IgD-negative memory B cell (primary cell): ENCODE data around the gene BCR. TPM values are rescaled to one million over a fixed set of nuclear protein-coding genes. Genes with fewer than 3 reads are reported as not detected.

Experiments used
- H3K27ac Mint-ChIP-seq, 3 donors: one replicate each; pipeline ENCODE4 v1.8.0; 2020 to 2022; ENCODE audit warnings: mild to moderate bottlenecking in 3 of 3, mixed read lengths in 3 of 3, moderate library complexity in 1 of 3
- H3K27me3 Mint-ChIP-seq: one replicate; pipeline ENCODE4 v1.8.0; 2021; ENCODE audit warnings: mixed read lengths
- H3K36me3 Mint-ChIP-seq: one replicate; pipeline ENCODE4 v1.8.0; 2020; ENCODE audit warnings: mild to moderate bottlenecking, mixed read lengths
- H3K4me1 Mint-ChIP-seq, 3 donors: one replicate each; pipeline ENCODE4 v1.8.0; 2020 to 2022; ENCODE audit warnings: mixed read lengths in 3 of 3, mild to moderate bottlenecking in 1 of 3
- H3K4me3 Mint-ChIP-seq, 4 donors: one replicate each; pipeline ENCODE4 v1.8.0; 2020 to 2022; ENCODE audit warnings: mild to moderate bottlenecking in 4 of 4, mixed read lengths in 4 of 4, moderate library complexity in 3 of 4
- H3K9me3 Mint-ChIP-seq, 3 donors: one replicate each; pipeline ENCODE4 v1.8.0; 2020 to 2021; ENCODE audit warnings: mixed read lengths in 3 of 3, mild to moderate bottlenecking in 1 of 3
- polyA plus RNA-seq: library from polyadenylated mRNA; unstranded; fragments of 300-500 nt; fragmentation: Illumina TruSeq; gene quantifications from one replicate; pipeline ENCODE4 v1.2.3, GENCODE V29; 2021

The BCR gene
- polyA plus RNA-seq, 1 donor from 2014 or later, result 5.9 TPM

DNA sequence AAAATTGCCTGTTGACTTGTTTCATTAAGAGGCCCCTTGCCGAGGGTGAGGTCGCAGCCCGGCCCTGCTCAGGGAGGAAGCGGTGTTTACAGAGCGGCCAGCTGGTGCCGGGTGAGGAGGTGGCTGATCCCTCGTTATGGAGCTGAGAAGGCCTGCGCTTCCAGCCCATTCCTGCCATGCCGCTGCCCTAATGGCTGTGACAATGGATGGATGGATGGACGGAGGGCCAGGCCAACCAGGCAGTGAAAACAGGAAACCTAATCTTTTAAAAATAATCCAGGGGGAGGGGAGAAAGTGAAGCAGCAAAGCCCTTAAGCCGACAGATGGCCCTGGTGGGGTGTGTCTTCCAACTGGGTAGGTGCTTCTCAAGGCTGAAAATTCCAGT, 38.5 kb downstream of the BCR start:
- peaks cover 10% of the 10 kb centered on the region for H3K27me3 Mint-ChIP-seq
- H3K27ac Mint-ChIP-seq, result no peak overlapping the region
- H3K36me3 Mint-ChIP-seq, result peaks cover 4% of the 10 kb centered on the region
- H3K4me1 Mint-ChIP-seq, result peaks cover 32 to 59% (median 51%) of the 10 kb centered on the region in 3 donors
- no peaks in the 10 kb centered on the region for H3K9me3 Mint-ChIP-seq
- peak overlapping the region; percentile 41 to 96 (median 82) for H3K4me3 Mint-ChIP-seq

DNA sequence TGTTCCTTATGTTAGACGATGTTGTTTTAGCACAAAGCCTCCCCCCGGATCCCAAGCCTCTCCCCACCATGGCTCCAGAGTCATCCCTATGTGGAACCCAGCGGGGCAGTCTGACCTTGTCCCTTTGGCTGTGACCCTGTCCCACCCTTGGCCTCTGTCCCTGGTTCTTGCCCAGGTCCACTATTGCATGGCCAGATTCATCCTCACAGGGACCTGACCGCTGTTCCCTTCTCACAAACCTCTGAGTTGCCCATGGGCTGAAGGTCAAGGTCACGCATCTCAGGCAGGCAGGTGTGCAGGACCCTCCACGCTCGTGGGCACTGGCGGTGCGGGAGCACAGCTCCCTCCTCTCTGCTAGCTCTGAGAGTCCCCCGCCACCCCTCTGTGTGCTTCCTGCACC, 39.0 kb downstream of the BCR start:
- no peaks in the 10 kb centered on the region for H3K9me3 Mint-ChIP-seq
- peak overlapping the region in 1 of 3 donors; percentile 15 for H3K27ac Mint-ChIP-seq
- peaks cover 10% of the 10 kb centered on the region for H3K27me3 Mint-ChIP-seq
- peaks cover 32 to 57% (median 48%) of the 10 kb centered on the region in 3 donors for H3K4me1 Mint-ChIP-seq
- H3K4me3 Mint-ChIP-seq, result peak overlapping the region; percentile 59 to 96 (median 82)
- H3K36me3 Mint-ChIP-seq, result peaks cover 2% of the 10 kb centered on the region

DNA sequence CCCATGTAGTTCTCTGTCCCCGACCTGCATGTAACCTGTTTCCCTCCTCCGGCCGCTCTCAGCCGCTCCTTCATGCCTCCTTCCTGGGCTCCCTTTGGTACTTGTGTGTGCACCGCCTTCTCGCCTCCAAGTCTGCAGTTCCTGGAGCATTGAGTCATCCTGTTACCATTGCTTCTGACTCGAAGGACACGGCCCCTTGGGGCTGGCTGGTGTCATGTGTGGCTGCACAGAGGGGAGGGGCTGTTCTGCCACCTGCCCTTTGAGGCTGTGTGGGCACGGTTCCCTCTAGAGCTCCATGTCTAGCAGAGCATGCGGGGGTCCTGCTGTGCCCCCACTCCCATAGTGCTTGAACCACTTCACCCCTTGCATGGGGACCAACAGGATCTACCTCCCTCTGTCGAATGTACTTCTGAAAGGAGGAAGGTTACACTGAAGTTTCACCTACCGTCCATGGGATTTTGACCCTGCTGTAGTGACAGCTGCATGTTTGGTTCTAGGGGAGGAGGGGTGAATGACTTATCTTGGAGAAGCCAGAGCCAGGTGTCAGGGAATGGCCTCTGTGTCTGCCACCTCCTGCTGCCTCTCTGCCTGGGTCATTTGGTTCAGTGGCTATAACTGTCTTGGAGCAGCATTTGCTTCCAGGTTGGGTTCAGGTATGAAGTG, 39.6 kb downstream of the BCR start:
- peak overlapping the region; percentile 15 to 76 (median 67) for H3K27ac Mint-ChIP-seq
- no peaks in the 10 kb centered on the region for H3K9me3 Mint-ChIP-seq
- peaks cover 28 to 57% (median 46%) of the 10 kb centered on the region in 3 donors for H3K4me1 Mint-ChIP-seq
- H3K36me3 Mint-ChIP-seq, result no peaks in the 10 kb centered on the region
- peaks cover 10% of the 10 kb centered on the region for H3K27me3 Mint-ChIP-seq
- H3K4me3 Mint-ChIP-seq, result peak overlapping the region; percentile 59 to 96 (median 82)

DNA sequence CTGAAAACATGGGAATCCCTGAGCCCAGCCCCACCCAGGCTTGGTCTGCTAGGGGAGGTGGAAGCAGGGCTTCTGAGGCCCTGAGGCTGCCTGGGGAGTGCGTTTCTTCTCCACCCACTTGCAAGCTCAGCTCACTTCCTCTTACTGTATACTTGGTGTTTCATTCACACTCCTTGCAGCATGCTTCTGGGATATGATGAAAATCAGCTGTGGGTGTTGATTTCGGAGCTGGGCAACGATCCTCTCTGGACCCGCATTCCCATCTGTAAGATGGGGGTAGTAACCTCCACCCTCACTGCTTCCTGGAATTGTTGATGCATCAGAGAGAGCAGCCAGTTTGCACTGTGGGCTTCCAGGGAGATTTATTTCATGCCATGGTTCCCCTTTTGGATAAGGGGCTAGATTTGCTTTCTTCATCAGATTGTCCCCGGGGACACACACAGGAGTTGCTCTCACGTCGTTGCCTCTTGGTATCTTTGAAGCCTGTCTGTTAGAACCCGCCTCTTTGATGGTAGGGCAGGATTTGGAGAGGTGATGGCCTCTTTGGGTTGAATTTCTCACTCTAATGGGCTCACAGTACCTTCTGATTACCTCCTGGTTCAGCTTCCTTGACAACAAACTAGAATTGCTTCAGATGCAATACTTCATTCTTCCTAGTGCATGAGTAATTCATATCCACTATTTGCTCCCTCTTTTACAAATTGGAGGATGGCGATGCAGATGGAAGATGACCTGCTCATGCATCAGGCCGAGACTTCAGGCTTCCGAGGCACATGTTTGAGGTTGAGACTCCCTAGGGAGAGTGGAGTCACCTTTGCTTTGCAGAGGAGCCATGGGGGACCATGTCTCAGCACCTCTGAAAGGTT, 40.4 kb downstream of the BCR start:
- Mint-ChIP-seq H3K4me3 (peak overlapping the region; percentile 59 to 96 (median 82)), H3K4me1 (peaks cover 27 to 57% (median 44%) of the 10 kb centered on the region in 3 donors), H3K27me3 (peaks cover 10% of the 10 kb centered on the region), H3K36me3 (no peaks in the 10 kb centered on the region), H3K27ac (peak overlapping the region; percentile 15 to 73 (median 67)), H3K9me3 (no peaks in the 10 kb centered on the region)

DNA sequence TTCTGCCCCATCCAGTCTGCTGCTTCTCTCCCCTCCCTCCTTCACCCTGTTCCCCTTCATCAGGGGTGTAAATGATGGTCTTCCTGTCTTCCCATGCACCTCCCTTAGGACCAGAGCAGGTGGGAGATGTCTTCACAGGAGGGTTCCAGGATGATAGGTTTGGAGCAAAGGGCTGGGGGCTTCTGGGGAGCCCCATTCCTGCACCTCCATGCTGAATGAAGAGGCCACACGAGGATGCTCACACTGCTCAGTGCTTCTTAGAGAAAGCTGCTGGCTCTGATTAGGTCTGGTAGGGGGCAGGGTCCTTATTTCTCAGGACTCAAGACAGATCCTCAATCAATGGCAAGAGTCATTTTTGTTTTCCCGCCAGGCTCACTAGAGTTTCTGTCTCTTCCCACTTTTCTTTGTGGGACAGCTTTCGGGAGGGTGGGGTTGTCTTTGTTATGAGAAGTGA, 41.1 kb downstream of the BCR start:
- Mint-ChIP-seq H3K9me3 (no peaks in the 10 kb centered on the region), H3K36me3 (no peaks in the 10 kb centered on the region), H3K4me1 (peaks cover 31 to 53% (median 44%) of the 10 kb centered on the region in 3 donors), H3K27ac (peak overlapping the region in 1 of 3 donors; percentile 15), H3K4me3 (peak overlapping the region in 2 of 4 donors; percentile 52 to 59), H3K27me3 (peaks cover 10% of the 10 kb centered on the region)

DNA sequence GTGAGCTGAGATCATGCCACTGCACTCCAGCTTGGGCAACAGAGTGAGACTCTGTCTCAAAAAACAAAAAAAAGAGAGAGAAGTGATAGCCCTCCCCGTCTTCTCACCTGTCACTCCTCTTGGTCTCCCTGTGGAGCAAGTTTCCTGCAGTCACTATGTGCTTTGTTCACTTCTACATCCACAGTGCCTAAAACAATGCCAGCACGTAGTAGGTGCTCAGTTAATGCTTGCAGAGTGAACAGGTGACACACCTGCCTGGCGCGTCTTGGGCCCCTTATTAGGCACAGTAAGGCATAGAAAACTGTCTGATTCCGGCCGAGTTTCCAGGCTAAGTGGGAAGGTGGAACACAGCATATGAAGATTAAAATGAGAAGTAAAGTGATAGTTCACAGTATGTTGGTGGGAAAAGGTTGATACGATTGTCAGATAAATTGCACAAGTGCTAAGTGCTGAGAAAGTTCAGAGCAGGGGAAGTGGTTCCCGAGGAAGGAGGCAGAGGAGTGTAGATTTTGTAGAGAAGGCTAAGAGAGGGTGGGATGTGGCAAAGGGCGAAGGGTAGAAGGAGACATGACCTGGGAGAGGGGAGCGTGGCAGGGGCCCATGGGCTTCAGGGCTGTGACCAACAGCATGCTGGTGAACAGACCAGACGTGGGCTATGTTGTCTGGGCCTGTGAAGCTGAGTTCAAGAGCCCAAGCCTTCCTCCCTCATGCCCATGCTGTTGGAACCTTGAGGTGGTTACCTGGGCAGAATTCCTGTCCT, 41.9 kb downstream of the BCR start:
- peak overlapping the region in 1 of 3 donors; percentile 71 for H3K27ac Mint-ChIP-seq
- peak overlapping the region in 1 of 4 donors; percentile 87 for H3K4me3 Mint-ChIP-seq
- H3K36me3 Mint-ChIP-seq, result no peaks in the 10 kb centered on the region
- peaks cover 32 to 44% (median 38%) of the 10 kb centered on the region in 3 donors for H3K4me1 Mint-ChIP-seq
- H3K27me3 Mint-ChIP-seq, result peaks cover 10% of the 10 kb centered on the region
- H3K9me3 Mint-ChIP-seq, result peaks cover 0 to under 1% (median 0%) of the 10 kb centered on the region in 3 donors

DNA sequence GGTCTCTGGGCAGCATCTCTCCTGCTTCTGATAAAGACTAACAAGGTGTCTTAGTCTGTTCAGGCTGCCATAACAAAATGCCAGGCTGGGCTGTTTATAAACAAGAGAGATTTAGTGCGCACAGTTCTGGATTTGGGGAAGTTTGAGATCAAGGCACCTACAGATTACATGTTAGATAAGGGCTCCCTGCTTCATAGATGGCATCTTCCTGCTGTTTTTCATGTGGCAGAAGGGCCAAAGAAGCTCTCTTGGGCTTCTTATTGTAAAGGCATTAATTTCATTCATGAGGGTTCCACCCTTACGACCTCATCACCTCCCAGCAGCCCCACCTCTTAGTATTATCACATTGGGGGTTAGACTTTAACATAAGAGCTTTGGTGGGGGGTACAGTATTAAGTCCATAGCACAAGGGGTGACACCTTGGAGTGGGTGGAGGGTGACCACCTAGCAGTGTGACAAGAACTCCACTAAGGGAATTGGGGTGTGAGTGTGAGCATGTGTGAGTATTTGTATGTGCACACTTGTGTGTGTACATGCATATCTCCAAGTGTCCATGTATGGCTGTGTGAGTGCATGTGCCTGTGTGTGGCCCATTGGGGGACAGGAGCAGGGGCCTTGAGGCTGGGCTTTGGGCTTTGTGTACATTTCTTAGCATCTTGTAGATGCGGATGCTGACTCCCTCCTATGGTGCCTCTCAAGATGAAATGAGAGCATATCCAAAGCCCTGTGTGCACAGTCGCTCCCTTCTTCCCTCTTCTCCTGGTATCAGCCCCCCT, 42.7 kb downstream of the BCR start:
- Mint-ChIP-seq H3K4me3 (no peak overlapping the region), H3K27me3 (peaks cover 10% of the 10 kb centered on the region), H3K4me1 (peaks cover 32 to 41% (median 34%) of the 10 kb centered on the region in 3 donors), H3K36me3 (peaks cover 3% of the 10 kb centered on the region), H3K9me3 (peaks cover 0 to 9% (median 2%) of the 10 kb centered on the region in 3 donors), H3K27ac (no peak overlapping the region)

DNA sequence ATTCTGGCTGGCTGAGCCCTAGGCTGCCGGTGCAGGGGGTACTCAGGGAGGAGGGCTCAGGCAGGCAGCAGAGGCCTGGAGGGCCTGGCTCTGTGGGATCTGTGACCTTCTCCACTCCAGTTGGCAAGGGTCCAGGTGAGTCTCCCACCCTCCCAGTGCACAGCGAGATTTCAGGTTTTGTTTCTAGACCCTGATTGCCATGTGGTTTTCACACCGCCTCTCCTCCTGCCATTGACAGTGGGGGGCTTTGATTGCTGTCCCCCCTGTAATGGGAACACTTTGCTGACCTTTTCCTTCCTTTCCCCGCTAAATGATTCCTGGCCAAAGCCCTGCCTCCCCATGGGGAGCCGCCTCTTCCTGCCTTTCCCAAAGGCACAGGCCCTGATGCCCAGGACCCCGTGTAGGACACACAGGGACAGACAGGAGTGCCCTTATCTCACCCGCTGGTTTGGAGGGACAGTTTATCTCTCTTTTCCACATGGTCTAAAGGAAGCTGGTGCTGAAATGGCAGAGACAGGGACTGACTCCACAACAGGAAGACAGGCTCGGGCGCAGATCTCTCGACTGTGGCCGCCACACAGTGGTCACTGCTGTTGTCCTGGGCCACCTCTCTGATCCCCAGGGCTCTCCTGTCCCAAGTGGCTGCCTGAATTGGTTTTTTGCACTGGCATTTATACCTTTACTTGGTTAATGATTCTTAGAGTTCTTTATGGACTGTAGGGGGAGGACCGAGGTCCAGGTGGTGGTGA, 43.4 kb downstream of the BCR start:
- Mint-ChIP-seq H3K27me3 (peaks cover 10% of the 10 kb centered on the region), H3K4me1 (peaks cover 28 to 36% (median 28%) of the 10 kb centered on the region in 3 donors), H3K27ac (no peak overlapping the region), H3K4me3 (no peak overlapping the region), H3K9me3 (peaks cover 2 to 14% (median 4%) of the 10 kb centered on the region in 3 donors), H3K36me3 (peaks cover 6% of the 10 kb centered on the region)

DNA sequence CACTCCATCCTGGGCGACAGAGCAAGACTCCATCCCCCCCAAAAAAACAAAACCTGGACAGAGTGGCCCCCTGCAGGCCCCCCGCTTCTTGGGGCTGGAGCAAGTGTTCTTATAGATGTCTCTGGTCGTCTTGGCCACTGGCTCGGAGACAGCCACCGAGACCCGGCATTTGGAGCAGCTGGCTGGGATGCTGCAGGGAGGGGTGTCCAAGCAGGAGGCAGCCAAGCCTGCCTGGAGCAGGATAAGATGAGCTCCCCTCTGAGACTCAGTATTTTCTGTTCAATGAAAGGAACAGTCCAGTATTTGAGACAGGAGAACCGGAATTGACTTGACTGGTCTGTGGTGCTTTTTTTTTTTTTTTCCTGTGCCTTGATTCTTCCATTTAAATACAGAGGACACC, 44.5 kb downstream of the BCR start:
- Mint-ChIP-seq H3K4me1 (peaks cover 18 to 25% (median 21%) of the 10 kb centered on the region in 3 donors), H3K27ac (no peak overlapping the region), H3K27me3 (peaks cover 6% of the 10 kb centered on the region), H3K36me3 (peaks cover 7% of the 10 kb centered on the region), H3K4me3 (peak overlapping the region in 2 of 4 donors; percentile 39 to 65), H3K9me3 (peaks cover 4 to 20% (median 8%) of the 10 kb centered on the region in 3 donors)

DNA sequence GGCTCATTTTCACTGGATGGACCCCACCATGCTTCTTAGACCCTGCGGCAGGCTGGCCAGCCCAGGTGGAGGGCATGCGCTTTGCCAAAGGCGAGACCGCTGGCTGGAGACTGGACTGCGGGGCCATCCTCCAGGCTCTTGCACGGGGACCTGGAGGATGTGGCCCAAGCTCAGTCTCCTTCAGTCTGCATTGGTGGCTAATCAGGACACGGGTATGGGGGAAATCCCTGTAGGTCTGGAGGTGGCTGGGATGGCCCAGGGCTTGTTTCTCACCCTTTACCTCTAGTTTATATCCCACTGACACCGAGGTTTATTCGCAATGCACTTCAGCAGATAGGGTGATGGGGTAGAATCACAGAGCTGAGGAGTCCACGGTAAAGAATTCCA, 45.0 kb downstream of the BCR start:
- Mint-ChIP-seq H3K9me3 (peaks cover 4 to 20% (median 8%) of the 10 kb centered on the region in 3 donors), H3K27me3 (peaks cover 3% of the 10 kb centered on the region), H3K4me3 (peak overlapping the region in 2 of 4 donors; percentile 39 to 65), H3K36me3 (peaks cover 7% of the 10 kb centered on the region), H3K4me1 (peaks cover 14 to 22% (median 17%) of the 10 kb centered on the region in 3 donors), H3K27ac (peak overlapping the region in 1 of 3 donors; percentile 52)

DNA sequence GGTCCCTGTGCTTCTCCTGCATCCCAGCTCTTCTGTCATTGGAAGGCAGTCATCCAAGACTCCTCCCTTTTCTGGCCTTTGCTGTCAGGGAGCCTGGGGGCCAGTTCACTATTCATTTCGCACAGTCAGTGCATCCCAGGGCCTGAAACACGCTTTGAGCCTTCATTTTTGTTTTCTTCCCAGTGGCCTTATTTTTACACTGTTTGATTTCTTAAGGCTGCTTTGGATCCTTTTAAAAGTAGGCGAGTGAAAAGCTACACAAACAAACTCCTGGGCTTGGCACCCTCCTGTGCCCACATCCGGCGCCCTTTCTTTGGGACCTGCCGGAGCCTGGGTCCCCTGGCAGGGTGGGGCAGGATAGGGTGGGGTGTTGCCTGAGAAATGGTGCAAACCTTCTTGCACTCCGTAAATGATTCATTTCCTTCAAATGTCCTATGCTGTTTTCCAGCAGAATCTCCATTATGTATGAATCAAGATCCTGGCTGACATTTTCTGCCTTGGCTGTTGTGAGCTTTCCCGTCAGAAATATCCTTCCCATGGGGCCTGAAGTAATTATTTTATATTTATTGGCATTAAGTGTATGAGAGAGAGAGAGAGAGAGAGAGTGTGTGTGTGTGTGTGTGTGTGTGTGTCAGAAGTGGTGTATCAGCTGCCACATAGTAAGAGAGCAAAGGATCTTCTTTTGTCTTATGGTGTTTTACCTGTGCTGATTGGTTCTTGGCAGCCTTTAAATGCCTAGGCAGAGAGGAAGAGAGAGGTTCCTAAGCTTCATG, 45.6 kb downstream of the BCR start:
- H3K36me3 Mint-ChIP-seq, result peaks cover 7% of the 10 kb centered on the region
- H3K9me3 Mint-ChIP-seq, result peaks cover 4 to 20% (median 8%) of the 10 kb centered on the region in 3 donors
- H3K27ac Mint-ChIP-seq, result peak overlapping the region in 1 of 3 donors; percentile 52
- H3K4me3 Mint-ChIP-seq, result no peak overlapping the region
- no peaks in the 10 kb centered on the region for H3K27me3 Mint-ChIP-seq
- H3K4me1 Mint-ChIP-seq, result peaks cover 8 to 16% (median 12%) of the 10 kb centered on the region in 3 donors

DNA sequence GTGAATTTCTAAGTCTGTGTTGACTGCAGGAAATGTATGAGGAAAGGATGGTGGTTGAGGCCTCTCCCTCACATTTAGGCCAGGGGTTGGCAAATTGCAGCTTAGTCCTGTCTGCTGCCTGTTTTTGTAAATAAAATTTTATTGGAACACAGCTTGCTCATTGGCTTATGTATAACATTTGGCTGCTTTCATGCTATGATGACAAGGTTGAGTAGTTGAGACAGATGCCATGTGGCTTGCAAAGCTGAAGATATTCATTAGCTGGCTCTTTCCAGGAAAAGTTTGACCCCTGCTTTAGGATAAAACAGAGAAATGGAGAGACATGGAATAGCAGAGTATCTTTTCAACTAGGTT, 46.2 kb downstream of the BCR start:
- Mint-ChIP-seq H3K4me1 (peaks cover 3 to 12% (median 10%) of the 10 kb centered on the region in 3 donors), H3K4me3 (no peak overlapping the region), H3K27me3 (no peaks in the 10 kb centered on the region)

DNA sequence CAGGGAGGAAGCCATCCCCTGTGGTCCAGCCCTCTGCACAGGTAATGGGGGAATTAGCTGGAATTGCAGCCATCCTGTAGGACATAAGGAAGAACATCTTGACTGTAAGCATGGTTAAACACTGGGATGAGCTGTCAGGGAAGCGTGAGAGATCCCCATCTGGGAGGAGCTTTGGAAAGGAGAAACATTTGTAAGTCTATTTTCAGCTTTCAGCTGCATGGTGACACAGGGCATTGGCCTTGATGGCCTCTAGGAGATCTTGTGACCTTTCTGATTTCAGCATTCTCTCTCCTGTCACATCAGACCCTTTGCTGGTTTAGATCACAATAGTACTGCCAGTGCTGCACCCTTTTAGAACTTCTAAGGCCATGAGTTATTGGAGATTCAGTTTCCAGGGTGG, 47.1 kb downstream of the BCR start:
- Mint-ChIP-seq H3K9me3 (peaks cover 4 to 20% (median 8%) of the 10 kb centered on the region in 3 donors), H3K4me3 (peak overlapping the region in 1 of 4 donors; percentile 7), H3K4me1 (peaks cover under 1 to 10% (median 7%) of the 10 kb centered on the region in 3 donors), H3K36me3 (peaks cover 7% of the 10 kb centered on the region), H3K27me3 (no peaks in the 10 kb centered on the region), H3K27ac (peak overlapping the region in 1 of 3 donors; percentile 78)

More for the DNA sequence above, 46.2 kb downstream of the BCR start:
- Mint-ChIP-seq H3K27ac (peak overlapping the region in 1 of 3 donors; percentile 52), H3K36me3 (peaks cover 7% of the 10 kb centered on the region), H3K9me3 (peaks cover 4 to 20% (median 8%) of the 10 kb centered on the region in 3 donors)
